ENCODE data around the gene WDR45B. TPM values are rescaled to one million over a fixed set of nuclear protein-coding genes. Genes with fewer than 3 reads are reported as not detected.
A peak's percentile ranks its signal among the peaks of the same experiment; 100 is the strongest.

Gene WDR45B
- total RNA-seq, 1 experiment from 2014 or later, result 110 TPM

DNA sequence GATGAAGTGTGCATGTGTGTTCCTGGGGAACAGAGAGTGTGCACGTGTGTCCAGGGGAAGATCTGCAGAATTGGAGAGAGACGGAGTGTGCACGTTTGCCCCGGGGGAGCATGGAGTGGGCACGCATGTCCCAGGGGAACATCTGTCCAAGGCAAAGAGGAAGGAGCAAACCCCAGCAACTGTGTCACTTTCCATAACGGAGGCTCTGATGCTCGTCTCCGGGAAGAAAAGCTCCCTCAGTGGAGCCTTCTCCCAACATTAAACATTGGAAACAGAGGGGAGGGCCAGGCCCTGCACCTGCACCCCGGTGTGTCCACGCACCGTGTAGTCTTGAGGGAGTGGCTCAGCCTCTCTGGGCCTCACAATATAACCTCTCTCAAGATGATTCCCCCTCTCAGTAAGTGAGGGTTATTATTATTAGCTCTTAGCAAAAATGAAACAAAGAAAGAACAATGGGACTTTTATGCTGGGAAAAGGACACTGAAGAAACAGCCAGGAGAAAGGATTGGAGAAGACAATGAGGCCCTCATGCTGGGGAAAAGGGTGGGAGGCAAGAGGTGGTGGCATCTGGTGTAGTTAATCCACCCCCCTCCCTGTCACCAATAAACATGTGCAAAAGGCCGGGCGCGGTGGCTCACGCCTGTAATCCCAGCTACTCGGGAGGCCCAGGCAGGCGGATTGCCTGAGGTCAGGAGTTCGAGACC lies 42.7 kb upstream of the WDR45B start:
- no peak for DNase-seq
- no peak overlapping the region for H2BK15ac ChIP-seq (ENCODE audit: low read depth, low read length)
- H2BK20ac ChIP-seq (ENCODE audit: low read depth, low read length, poor library complexity, severe bottlenecking), result peak overlapping the region; percentile 3
- H3K27me3 ChIP-seq (ENCODE audit: insufficient read depth, low read length), result no peaks in the 10 kb centered on the region
- no peaks in the 10 kb centered on the region for H3K79me2 ChIP-seq (ENCODE audit: insufficient read depth, low read length)
- no peaks in the 10 kb centered on the region for H4K20me1 ChIP-seq (ENCODE audit: control insufficient read depth, insufficient read depth, insufficient read length)
- H3K9me3 ChIP-seq (ENCODE audit: control insufficient read depth, low read depth, low read length), result no peaks in the 10 kb centered on the region
- no CpG with 5 or more reads among the region's 18 CpGs for WGBS (ENCODE audit: extremely low coverage, insufficient read length, low lambda C conversion rate)
- no peak overlapping the region for H3K23ac ChIP-seq (ENCODE audit: insufficient read length, low read depth, low read length)
- no peak overlapping the region for H4K5ac ChIP-seq (ENCODE audit: insufficient read length, low read depth, low read length)
- H2BK120ac ChIP-seq (ENCODE audit: low read depth, low read length, poor library complexity, severe bottlenecking), result no peak overlapping the region
- H3K79me1 ChIP-seq (ENCODE audit: insufficient read depth, low read depth, low read length, poor library complexity, severe bottlenecking), result no peaks in the 10 kb centered on the region
- H3K36me3 Mint-ChIP-seq (ENCODE audit: insufficient read depth in 1 of 3, low read depth in 3 of 3), result peaks cover 0 to 8% (median 7%) of the 10 kb centered on the region in 3 experiments; a peak in 4 of 7 replicates
- H3K56ac ChIP-seq (ENCODE audit: insufficient read length, low read depth, low read length), result no peak overlapping the region
- no peaks in the 10 kb centered on the region for H3K23me2 ChIP-seq (ENCODE audit: insufficient read length, low read depth, low read length, poor library complexity, severe bottlenecking)
- H3K18ac ChIP-seq (ENCODE audit: insufficient read length, low read depth, low read length), result no peak overlapping the region
- no peak overlapping the region for H3K27ac Mint-ChIP-seq
- no peak overlapping the region for H3K4ac ChIP-seq (ENCODE audit: low read depth, low read length)
- H2AK5ac ChIP-seq (ENCODE audit: insufficient read length, low read length), result no peak overlapping the region
- no peak overlapping the region for H3K9ac ChIP-seq (ENCODE audit: extremely low read depth, insufficient read length, low read length)
- no peak overlapping the region for H3K4me2 ChIP-seq (ENCODE audit: insufficient read depth, insufficient read length, low read length)
- H2BK12ac ChIP-seq (ENCODE audit: insufficient read length, low read depth, low read length), result no peak overlapping the region
- TF ChIP-seq, protein P1, sequence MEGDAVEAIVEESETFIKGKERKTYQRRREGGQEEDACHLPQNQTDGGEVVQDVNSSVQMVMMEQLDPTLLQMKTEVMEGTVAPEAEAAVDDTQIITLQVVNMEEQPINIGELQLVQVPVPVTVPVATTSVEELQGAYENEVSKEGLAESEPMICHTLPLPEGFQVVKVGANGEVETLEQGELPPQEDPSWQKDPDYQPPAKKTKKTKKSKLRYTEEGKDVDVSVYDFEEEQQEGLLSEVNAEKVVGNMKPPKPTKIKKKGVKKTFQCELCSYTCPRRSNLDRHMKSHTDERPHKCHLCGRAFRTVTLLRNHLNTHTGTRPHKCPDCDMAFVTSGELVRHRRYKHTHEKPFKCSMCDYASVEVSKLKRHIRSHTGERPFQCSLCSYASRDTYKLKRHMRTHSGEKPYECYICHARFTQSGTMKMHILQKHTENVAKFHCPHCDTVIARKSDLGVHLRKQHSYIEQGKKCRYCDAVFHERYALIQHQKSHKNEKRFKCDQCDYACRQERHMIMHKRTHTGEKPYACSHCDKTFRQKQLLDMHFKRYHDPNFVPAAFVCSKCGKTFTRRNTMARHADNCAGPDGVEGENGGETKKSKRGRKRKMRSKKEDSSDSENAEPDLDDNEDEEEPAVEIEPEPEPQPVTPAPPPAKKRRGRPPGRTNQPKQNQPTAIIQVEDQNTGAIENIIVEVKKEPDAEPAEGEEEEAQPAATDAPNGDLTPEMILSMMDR (conservative IDR thresholded peaks at IDR 0.05), result no peak
- no peak overlapping the region for H3K4me3 Mint-ChIP-seq
- H3K14ac ChIP-seq (ENCODE audit: insufficient read depth, low read length), result no peak overlapping the region
- H3K4me1 Mint-ChIP-seq, result 0 out of 4 replicates have a peak, but pooled peaks cover 0 to 2% of the 10 kb centered on the region in 2 experiments
- H3T11ph ChIP-seq (ENCODE audit: low read length), result no peak overlapping the region
- no peak overlapping the region for H2BK5ac ChIP-seq (ENCODE audit: insufficient read length, low read length)
- peaks cover 10 to 13% of the 10 kb centered on the region in 2 experiments; a peak in 3 of 5 replicates for H3K9me3 Mint-ChIP-seq
- H3K27ac ChIP-seq (ENCODE audit: insufficient read length, low read depth, low read length), result no peak overlapping the region
- H4K8ac ChIP-seq (replicated peaks; ENCODE audit: insufficient read length, low read depth, low read length), result no peak overlapping the region
- H3K27me3 Mint-ChIP-seq (ENCODE audit: low read depth), result peaks cover 21% of the 10 kb centered on the region
- no peaks in the 10 kb centered on the region for H3K4me1 ChIP-seq (ENCODE audit: insufficient read depth, low read length)
- H2AFZ ChIP-seq (ENCODE audit: low read length), result no peak overlapping the region
- no peak overlapping the region for H4K91ac ChIP-seq (ENCODE audit: insufficient read length, low read depth, low read length)
